K562 (cell line): ENCODE measurements around the gene PLXNB2. TPM values are rescaled to one million over a fixed set of nuclear protein-coding genes. Genes with fewer than 3 reads are reported as not detected.

ENCODE experiments used
- ATAC-seq: fragments of 200-7000 bp; cut with Tn5 transposase; 3 replicates; pipeline ENCODE4 v1.9.1; 2020; ENCODE audit warnings: moderate library complexity
- BruUV-seq: library from RNA; stranded (reverse); fragments of 400-500 nt; replicated peaks from 2 replicates; lab custom pipeline; 2021; lab: Mats Ljungman, UMichigan
- CTCF ChIA-PET: fragments of 300-600 bp; formaldehyde crosslinking; extraction: SDS; loops from one replicate; lab custom pipeline; 2021; ENCODE audit warnings: low intra/inter-chr PET ratio; lab: Yijun Ruan, JAX
- POLR2A ChIA-PET: fragments of 300-600, 350-650 bp; sonication (Branson Sonifier 250); formaldehyde crosslinking; extraction: SDS; loops from one replicate; lab custom pipeline; 2021; ENCODE audit warnings: antibody characterized with exemption, inconsistent platforms; lab: Yijun Ruan, JAX
- DNase-seq, 4 experiments: peaks; one replicate each; pipeline versions ENCODE4 v3.0.0 to v3.0.0-alpha.2; 2011 to 2018; ENCODE audit warnings: low spot score in 3 of 4, mixed read lengths in 3 of 4; ENCODE audit errors: extremely low read depth in 1 of 4
- FAIRE-seq: peaks from 2 replicates; lab custom pipeline; 2011; peaks lifted over from hg19 to GRCh38; lab: Jason Lieb, UNC
- H2AFZ ChIP-seq: 2 replicates; pipeline ENCODE4 v1.6.0; 2011; ENCODE audit warnings: low read depth, low read length, control low read depth, inconsistent platforms
- H3K27ac ChIP-seq: fragments of 200-600 bp; 3 replicates; pipeline ENCODE4 v1.8.0; 2011; ENCODE audit warnings: low read depth, mild to moderate bottlenecking, control low read depth, inconsistent platforms, low read length, moderate library complexity, mixed read lengths; ENCODE audit errors: extremely low read depth
- H3K27me3 ChIP-seq, 2 experiments: fragments of 300-600 bp in 1 of 2; 2 replicates in 1 of 2; 3 replicates in 1 of 2; pipeline versions ENCODE4 v1.6.0 to v1.8.0; 2011; ENCODE audit warnings: inconsistent platforms in 2 of 2, low read length in 2 of 2, mild to moderate bottlenecking in 1 of 2, mixed read lengths in 1 of 2, moderate library complexity in 1 of 2; ENCODE audit not compliant: control insufficient read depth in 2 of 2, insufficient read depth in 2 of 2
- H3K36me3 ChIP-seq: fragments of 300-600 bp; 3 replicates; pipeline ENCODE4 v1.8.0; 2011; ENCODE audit warnings: mild to moderate bottlenecking, low read length, inconsistent platforms; ENCODE audit not compliant: control insufficient read depth, insufficient read depth
- H3K4me1 ChIP-seq, 2 experiments: fragments of 200-600 bp in 1 of 2; replicated peaks in 1 of 2; 2 replicates in 1 of 2; 3 replicates in 1 of 2; pipeline versions ENCODE4 v1.5.1 to v1.8.0; 2011; ENCODE audit warnings: inconsistent platforms in 2 of 2, low read length in 2 of 2, mild to moderate bottlenecking in 1 of 2, mixed read lengths in 1 of 2, moderate library complexity in 1 of 2; ENCODE audit not compliant: control insufficient read depth in 2 of 2, insufficient read depth in 2 of 2
- H3K4me2 ChIP-seq: 2 replicates; pipeline ENCODE4 v1.6.1; 2011; ENCODE audit warnings: low read length, control low read depth, inconsistent platforms, mixed read lengths; ENCODE audit not compliant: insufficient read depth
- H3K4me3 ChIP-seq: fragments of 200-600 bp; sonication (generic), shearing (Covaris generic); 2 replicates; pipeline ENCODE4 v1.5.1; 2016; ENCODE audit warnings: control low read depth, inconsistent platforms
- H3K79me2 ChIP-seq: fragments of 200-600 bp; 3 replicates; pipeline ENCODE4 v1.8.0; 2011; ENCODE audit warnings: low read length, inconsistent platforms; ENCODE audit not compliant: control insufficient read depth, insufficient read depth
- H3K9ac ChIP-seq, 2 experiments: 2 replicates each; pipeline versions ENCODE4 v1.6.0 to v1.6.1; 2011; ENCODE audit warnings: low read depth in 2 of 2, low read length in 2 of 2, control low read depth in 1 of 2, inconsistent platforms in 1 of 2, mild to moderate bottlenecking in 1 of 2, mixed read lengths in 1 of 2; ENCODE audit not compliant: insufficient read depth in 1 of 2
- H3K9me1 ChIP-seq: one replicate; pipeline ENCODE4 v1.6.0; 2011; ENCODE audit warnings: inconsistent platforms, mild to moderate bottlenecking, low read length, moderate library complexity; ENCODE audit not compliant: control insufficient read depth, insufficient read depth
- H3K9me3 ChIP-seq: replicated peaks from 2 replicates; pipeline ENCODE4 v1.5.1; 2011; ENCODE audit warnings: low read depth, low read length, inconsistent platforms; ENCODE audit not compliant: control insufficient read depth, insufficient read depth
- H4K20me1 ChIP-seq: replicated peaks from 2 replicates; pipeline ENCODE4 v1.6.1; 2011; ENCODE audit warnings: low read length, inconsistent platforms, mixed read lengths; ENCODE audit not compliant: control insufficient read depth, insufficient read depth
- C11orf30 ChIP-seq: fragments of 450-650 bp; IDR thresholded peaks from 2 replicates; pipeline ENCODE4 v1.6.1; 2016; ENCODE audit warnings: low read depth, mild to moderate bottlenecking
- CREBBP ChIP-seq: IDR thresholded peaks from one replicate; pipeline ENCODE4 v1.6.1; 2012; ENCODE audit warnings: low read depth, mild to moderate bottlenecking, control low read depth, inconsistent platforms, low read length
- HOXB6 ChIP-seq: fragments of 250-450 bp; sonication (Bioruptor Pico); IDR thresholded peaks from 2 replicates; pipeline ENCODE4 v1.5.1; 2022; ENCODE audit warnings: mild to moderate bottlenecking, borderline replicate concordance
- KDM5B ChIP-seq: fragments of 200-600 bp; sonication (generic); IDR thresholded peaks from 2 replicates; pipeline ENCODE4 v1.6.1; 2012; ENCODE audit warnings: low read depth, mild to moderate bottlenecking, moderate library complexity, low read length, control low read depth, inconsistent platforms; ENCODE audit not compliant: insufficient replicate concordance
- MCM2 ChIP-seq: fragments of 450-650 bp; IDR thresholded peaks from 2 replicates; pipeline ENCODE4 v1.6.1; 2017; ENCODE audit warnings: low read depth, mild to moderate bottlenecking
- NCOA4 ChIP-seq: fragments of 450-650 bp; IDR thresholded peaks from 2 replicates; pipeline ENCODE4 v1.6.1; 2018; ENCODE audit warnings: mild to moderate bottlenecking; ENCODE audit not compliant: partially characterized antibody
- RBM39 ChIP-seq: fragments of 200-400 bp; formaldehyde crosslinking; optimal IDR thresholded peaks from 2 replicates; pipeline ENCODE3; 2018; ENCODE audit warnings: low read depth, low read length
- STAT5B ChIP-seq: fragments of 250-450 bp; sonication (Bioruptor Pico); IDR thresholded peaks from 2 replicates; pipeline ENCODE4 v1.8.0; 2021; ENCODE audit warnings: mild to moderate bottlenecking, inconsistent platforms
- TEAD1 ChIP-seq, 2 experiments: fragments of 450-650 bp in 1 of 2; sonication (generic) in 1 of 2; formaldehyde crosslinking; IDR thresholded peaks; 2 replicates each; pipeline versions ENCODE4 v1.4.0 to v1.8.0; 2020 to 2022; ENCODE audit warnings: mild to moderate bottlenecking in 2 of 2, missing genetic modification reagents in 1 of 2
- YBX1 ChIP-seq: fragments of 450-650 bp; IDR thresholded peaks from 2 replicates; pipeline ENCODE4 v1.7.1; 2016; ENCODE audit warnings: mild to moderate bottlenecking
- ZNF282 ChIP-seq: sonication (generic); formaldehyde crosslinking; IDR thresholded peaks from 2 replicates; pipeline ENCODE4 v1.8.1; 2023; ENCODE audit warnings: missing genetic modification reagents
- ZNF324 ChIP-seq: fragments of 250-450 bp; sonication (Bioruptor Pico); IDR thresholded peaks from 2 replicates; pipeline ENCODE4 v1.4.0; 2020; ENCODE audit warnings: mild to moderate bottlenecking
- ZNF766 ChIP-seq: fragments of 200-800 bp; sonication (Bioruptor generic); conservative IDR thresholded peaks from 2 replicates; pipeline ENCODE4 v1.6.1; 2016; ENCODE audit warnings: missing genetic modification characterization, missing compliant biosample characterization
- ZSCAN29 ChIP-seq: fragments of 450-650 bp; IDR thresholded peaks from 2 replicates; pipeline ENCODE4 v1.6.1; 2017
- WGBS: fragments of 100-300 bp; shearing (Covaris generic); methylation state at CpG from one replicate; pipeline ENCODE4 v1.1.6; 2016; ENCODE audit warnings: low coverage, mixed read lengths; ENCODE audit not compliant: insufficient coverage; ENCODE audit errors: missing lambda C conversion rate; 5-methylcytosine and 5-hydroxymethylcytosine counted together
- in situ Hi-C: fragments of 300-500 bp; cut with MboI; formaldehyde crosslinking; loops from 4 replicates; pipeline ENCODE4 v1.15.0; 2018; ENCODE audit warnings: inconsistent platforms, mixed read lengths
- intact Hi-C: fragments of 100-400 bp; cut with micrococcal nuclease; formaldehyde crosslinking; loops from 2 replicates; pipeline ENCODE4 v1.14.2; 2022
- polyA plus RNA-seq, 8 experiments: library from polyadenylated mRNA; depleted of rRNA in 4 of 8; stranded (reverse) in 5 of 8; unstranded in 3 of 8; fragments of >200 nt; fragmentation: Nextera tagmentation in 2 of 8; fragmentation: Illumina TruSeq in 1 of 8; extraction: Ambion mirVana in 2 of 8; extraction: Trizol in 1 of 8; gene quantifications; 2 replicates each; pipeline versions ENCODE4 v1.2.1 to v1.2.3, GENCODE V29; 2011 to 2014; ENCODE audit warnings: inconsistent platforms in 1 of 8, missing spikeins in 1 of 8
- total RNA-seq, 7 experiments: library from RNA; depleted of rRNA in 6 of 7; stranded (reverse); fragments of >200 nt in 6 of 7; fragmentation: Illumina TruSeq in 2 of 7; extraction: Trizol in 2 of 7; gene quantifications; 2 replicates each; pipeline versions ENCODE4 v1.2.1 to v1.2.3, GENCODE V29; 2011 to 2021; ENCODE audit warnings: low replicate concordance in 1 of 7
- TF ChIP-seq, protein P1 (sequence below): fragments of 450-650 bp; IDR thresholded peaks from 2 replicates; pipeline ENCODE4 v1.6.1; 2016; ENCODE audit warnings: mild to moderate bottlenecking
- TF ChIP-seq, protein P2 (sequence below), 2 experiments: fragments of 250-450 bp in 1 of 2; fragments of 450-650 bp in 1 of 2; sonication (Bioruptor Pico) in 1 of 2; IDR thresholded peaks; 2 replicates each; pipeline versions ENCODE4 v1.6.1 to v1.8.0; 2016 to 2021; ENCODE audit warnings: mild to moderate bottlenecking in 2 of 2, moderate library complexity in 2 of 2, missing compliant biosample characterization in 1 of 2, missing genetic modification characterization in 1 of 2

The PLXNB2 gene
- total and polyA plus RNA-seq, 9 of the 15 experiments (the other 6 are each of a cell fraction or from before 2014, with no cell fraction given) = 0.15 to 45.1 (median 13.6) TPM

DNA sequence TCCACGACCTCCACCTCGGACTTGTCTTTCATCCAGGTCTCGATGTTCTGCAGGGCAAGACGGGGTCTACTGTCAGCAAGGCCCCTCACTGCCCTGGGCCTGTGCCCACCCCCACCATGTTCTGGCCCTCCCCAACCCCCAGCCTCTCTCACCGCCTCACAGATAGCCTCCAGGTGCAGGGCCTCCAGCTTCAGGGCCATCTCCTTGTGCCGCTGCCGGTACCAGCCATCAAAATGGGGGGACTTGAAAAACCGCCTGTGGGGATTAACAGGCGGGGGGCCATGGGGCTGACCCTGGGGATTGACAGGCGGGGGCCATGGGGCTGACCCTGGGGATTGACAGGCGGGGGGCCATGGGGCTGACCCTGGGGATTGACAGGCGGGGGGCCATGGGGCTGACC lies 4.9 kb upstream of the PLXNB2 start (continued):
- no peak for TF ChIP-seq HOXB6 (CRISPR knock-in tag)
- TF ChIP-seq, protein P1, sequence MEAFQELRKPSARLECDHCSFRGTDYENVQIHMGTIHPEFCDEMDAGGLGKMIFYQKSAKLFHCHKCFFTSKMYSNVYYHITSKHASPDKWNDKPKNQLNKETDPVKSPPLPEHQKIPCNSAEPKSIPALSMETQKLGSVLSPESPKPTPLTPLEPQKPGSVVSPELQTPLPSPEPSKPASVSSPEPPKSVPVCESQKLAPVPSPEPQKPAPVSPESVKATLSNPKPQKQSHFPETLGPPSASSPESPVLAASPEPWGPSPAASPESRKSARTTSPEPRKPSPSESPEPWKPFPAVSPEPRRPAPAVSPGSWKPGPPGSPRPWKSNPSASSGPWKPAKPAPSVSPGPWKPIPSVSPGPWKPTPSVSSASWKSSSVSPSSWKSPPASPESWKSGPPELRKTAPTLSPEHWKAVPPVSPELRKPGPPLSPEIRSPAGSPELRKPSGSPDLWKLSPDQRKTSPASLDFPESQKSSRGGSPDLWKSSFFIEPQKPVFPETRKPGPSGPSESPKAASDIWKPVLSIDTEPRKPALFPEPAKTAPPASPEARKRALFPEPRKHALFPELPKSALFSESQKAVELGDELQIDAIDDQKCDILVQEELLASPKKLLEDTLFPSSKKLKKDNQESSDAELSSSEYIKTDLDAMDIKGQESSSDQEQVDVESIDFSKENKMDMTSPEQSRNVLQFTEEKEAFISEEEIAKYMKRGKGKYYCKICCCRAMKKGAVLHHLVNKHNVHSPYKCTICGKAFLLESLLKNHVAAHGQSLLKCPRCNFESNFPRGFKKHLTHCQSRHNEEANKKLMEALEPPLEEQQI = no peak
- TF ChIP-seq CREBBP = no peak

- Histone ChIP-seq H3K79me2 (peaks cover 4% of the 10 kb centered on the region), H3K9me1 (no peaks in the 10 kb centered on the region), H3K4me2 (no peak overlapping the region), H3K27ac (no peak overlapping the region), H3K4me3 (no peak overlapping the region), H2AFZ (no peak overlapping the region), H3K9ac (peak overlapping the region in 1 of 2 experiments; percentile 17; a peak in 1 of 4 replicates), H3K36me3 (no peaks in the 10 kb centered on the region), H3K27me3 (no peaks in the 10 kb centered on the region), H3K4me1 (peaks cover 15 to 84% of the 10 kb centered on the region in 2 experiments), H4K20me1 (no peaks in the 10 kb centered on the region), H3K9me3 (no peaks in the 10 kb centered on the region)
- no TSS peak for BruUV-seq
- ChIA-PET POLR2A (no interaction called here), CTCF (no interaction called here)
- in situ Hi-C loops (no loop called here), intact Hi-C loops (no loop called here)
- DNase-seq (no peak), ATAC-seq (no peak), FAIRE-seq (no peak)
- 73% methylated on average over 7 of the region's 23 CpGs for WGBS
- TF ChIP-seq TEAD1 (CRISPR knock-in tag; IDR thresholded peaks at IDR 0.05) = no peak
- TF ChIP-seq ZNF282 (CRISPR knock-in tag) = no peak
- TF ChIP-seq KDM5B = no peak
- TF ChIP-seq, protein P2, sequence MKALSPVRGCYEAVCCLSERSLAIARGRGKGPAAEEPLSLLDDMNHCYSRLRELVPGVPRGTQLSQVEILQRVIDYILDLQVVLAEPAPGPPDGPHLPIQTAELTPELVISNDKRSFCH (CRISPR knock-in tag; IDR thresholded peaks at IDR 0.05) = no peak
- TF ChIP-seq, protein P2 (tag; IDR thresholded peaks at IDR 0.05) = no peak
- TF ChIP-seq MCM2 = no peak
- no peak for TF ChIP-seq STAT5B (CRISPR knock-in tag)
- no peak for TF ChIP-seq YBX1
- no peak for TF ChIP-seq C11orf30
- TF ChIP-seq ZSCAN29 = no peak
- TF ChIP-seq NCOA4 = no peak
- no peak for TF ChIP-seq ZNF766
- no peak for TF ChIP-seq RBM39
- no peak for TF ChIP-seq ZNF324 (CRISPR knock-in tag)
These were observed 4.3 kb upstream of the PLXNB2 start for GRCh38 chr22:50311606-50312351.
